ENCODE measurements around the gene VSX1. TPM values are rescaled to one million over a fixed set of nuclear protein-coding genes. Genes with fewer than 3 reads are reported as not detected.

Gene VSX1
- total RNA-seq, 1 donor from 2014 or later = not detected

DNA sequence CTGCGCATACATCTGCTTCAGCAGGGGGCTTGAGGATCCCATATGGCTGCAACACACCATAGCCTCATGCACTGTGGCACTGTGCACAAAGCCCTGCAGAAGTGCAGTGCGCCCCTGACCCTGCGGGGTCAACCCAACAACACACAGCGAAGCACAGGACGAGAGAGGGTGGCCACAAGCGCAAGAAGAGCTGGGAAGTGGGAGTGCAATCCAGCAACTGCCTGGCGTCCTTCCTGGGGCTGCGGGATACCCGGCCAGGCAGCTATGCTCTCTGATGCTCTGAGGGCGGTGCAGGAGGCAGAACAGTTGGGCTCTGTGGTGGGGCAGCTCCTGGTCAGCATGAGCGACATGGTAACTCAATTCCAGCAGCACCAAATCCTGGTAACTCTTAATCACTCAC, 18.4 kb downstream of the VSX1 start:
- TF ChIP-seq, protein P1, sequence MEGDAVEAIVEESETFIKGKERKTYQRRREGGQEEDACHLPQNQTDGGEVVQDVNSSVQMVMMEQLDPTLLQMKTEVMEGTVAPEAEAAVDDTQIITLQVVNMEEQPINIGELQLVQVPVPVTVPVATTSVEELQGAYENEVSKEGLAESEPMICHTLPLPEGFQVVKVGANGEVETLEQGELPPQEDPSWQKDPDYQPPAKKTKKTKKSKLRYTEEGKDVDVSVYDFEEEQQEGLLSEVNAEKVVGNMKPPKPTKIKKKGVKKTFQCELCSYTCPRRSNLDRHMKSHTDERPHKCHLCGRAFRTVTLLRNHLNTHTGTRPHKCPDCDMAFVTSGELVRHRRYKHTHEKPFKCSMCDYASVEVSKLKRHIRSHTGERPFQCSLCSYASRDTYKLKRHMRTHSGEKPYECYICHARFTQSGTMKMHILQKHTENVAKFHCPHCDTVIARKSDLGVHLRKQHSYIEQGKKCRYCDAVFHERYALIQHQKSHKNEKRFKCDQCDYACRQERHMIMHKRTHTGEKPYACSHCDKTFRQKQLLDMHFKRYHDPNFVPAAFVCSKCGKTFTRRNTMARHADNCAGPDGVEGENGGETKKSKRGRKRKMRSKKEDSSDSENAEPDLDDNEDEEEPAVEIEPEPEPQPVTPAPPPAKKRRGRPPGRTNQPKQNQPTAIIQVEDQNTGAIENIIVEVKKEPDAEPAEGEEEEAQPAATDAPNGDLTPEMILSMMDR (IDR thresholded peaks at IDR 0.05) = no peak
- ChIA-PET POLR2A (interaction anchor here (1.5 kb wide), 1 partner anchor 27 kb away, joined by 4 read pairs; no protein-coding TSS in a partner anchor), CTCF (interaction anchor here (5.4 kb wide), 1 partner anchor 69 kb away, joined by 113 read pairs; the partner anchor contains the start of gene APMAP)
- peaks cover 31% of the 10 kb centered on the region for H3K4me1 Mint-ChIP-seq
- no peak overlapping the region for H3K4me3 Mint-ChIP-seq
- DNase-seq (no peak), ATAC-seq (ENCODE audit: low read depth) (no peak)
- H3K36me3 Mint-ChIP-seq (ENCODE audit: low read depth) = no peaks in the 10 kb centered on the region
- H3K27ac Mint-ChIP-seq = no peak overlapping the region
- no peaks in the 10 kb centered on the region for H3K9me3 Mint-ChIP-seq
- intact Hi-C loops (cut with micrococcal nuclease) = no loop called here
- H3K27me3 Mint-ChIP-seq = no peaks in the 10 kb centered on the region

GRCh38 chr20:25062841-25063240, 19.1 kb downstream of the VSX1 start:
- intact Hi-C loops (cut with micrococcal nuclease) = no loop called here

GRCh38 chr20:25061821-25062530, 20.0 kb downstream of the VSX1 start:
- H3K4me3 Mint-ChIP-seq = no peak overlapping the region
- TF ChIP-seq, protein P1 (IDR thresholded peaks at IDR 0.05) = no peak
- H3K27me3 Mint-ChIP-seq = no peaks in the 10 kb centered on the region
- intact Hi-C loops (cut with micrococcal nuclease) = no loop called here
- DNase-seq = no peak
- peaks cover 33% of the 10 kb centered on the region for H3K4me1 Mint-ChIP-seq
- POLR2A ChIA-PET = interaction anchor here (1.1 to 1.5 kb wide), 3 partner anchors 25 to 1704 kb away, joined by 3 to 4 read pairs (median 4); no protein-coding TSS in a partner anchor
- no peak for ATAC-seq (ENCODE audit: low read depth)
- no peaks in the 10 kb centered on the region for H3K9me3 Mint-ChIP-seq
- no peaks in the 10 kb centered on the region for H3K36me3 Mint-ChIP-seq (ENCODE audit: low read depth)
- CTCF ChIA-PET = interaction anchor here (5.4 kb wide), 1 partner anchor 67 kb away, joined by 113 read pairs; the partner anchor contains the start of gene APMAP
- H3K27ac Mint-ChIP-seq = no peak overlapping the region

More at GRCh38 chr20:25062841-25063240, 19.1 kb downstream of the VSX1 start:
- no peak overlapping the region for H3K4me3 Mint-ChIP-seq
- no peak overlapping the region for H3K27ac Mint-ChIP-seq
- no peak for ATAC-seq (ENCODE audit: low read depth)
- CTCF ChIA-PET = interaction anchor here (5.4 kb wide), 1 partner anchor 68 kb away, joined by 113 read pairs; the partner anchor contains the start of gene APMAP
- H3K27me3 Mint-ChIP-seq = no peaks in the 10 kb centered on the region
- H3K9me3 Mint-ChIP-seq = no peaks in the 10 kb centered on the region
- DNase-seq = no peak
- H3K4me1 Mint-ChIP-seq = peaks cover 31% of the 10 kb centered on the region
- POLR2A ChIA-PET = interaction anchor here (1.1 to 1.5 kb wide), 2 partner anchors 26 to 1705 kb away, joined by 3 to 4 read pairs; no protein-coding TSS in a partner anchor
- no peaks in the 10 kb centered on the region for H3K36me3 Mint-ChIP-seq (ENCODE audit: low read depth)
- TF ChIP-seq, protein P1 (IDR thresholded peaks at IDR 0.05) = no peak

DNA sequence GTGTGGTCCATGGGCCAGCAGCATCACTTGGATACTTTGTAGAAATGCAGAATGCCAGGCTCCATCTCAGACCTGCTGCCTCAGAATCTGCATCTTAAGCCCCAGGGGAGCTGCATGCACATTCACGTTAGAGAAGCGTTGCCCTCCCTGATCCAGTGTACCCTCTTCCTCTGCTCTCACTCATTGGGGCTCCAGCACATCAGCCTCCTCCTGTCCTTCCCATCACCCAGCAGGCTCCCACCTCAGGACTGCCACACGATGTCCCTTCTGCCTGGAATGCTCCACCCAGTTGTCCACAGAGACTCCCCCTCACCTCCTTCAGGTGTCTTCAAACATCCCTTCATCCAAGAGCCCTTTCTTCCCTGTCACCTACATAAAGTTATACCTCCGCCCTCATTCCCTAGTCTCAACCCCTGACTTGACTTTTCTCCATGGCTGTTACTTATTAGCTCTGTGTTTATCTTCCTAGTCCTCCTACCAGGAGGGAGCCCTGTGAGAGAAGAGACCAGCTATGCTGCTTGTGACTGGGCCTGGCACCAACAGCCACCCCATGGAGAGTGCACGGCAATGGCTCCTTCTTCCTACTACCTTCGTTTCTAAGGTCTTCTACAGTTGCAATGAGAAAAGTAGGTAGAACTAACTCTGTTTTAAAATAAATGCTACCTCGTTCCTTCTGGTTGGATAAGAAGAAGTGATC, 20.7 kb downstream of the VSX1 start:
- ChIA-PET POLR2A (interaction anchor here (1.2 kb wide), 1 partner anchor 67 kb away, joined by 4 read pairs; no protein-coding TSS in a partner anchor), CTCF (interaction anchor here (5.4 kb wide), 1 partner anchor 67 kb away, joined by 113 read pairs; the partner anchor contains the start of gene APMAP)
- TF ChIP-seq, protein P1 (IDR thresholded peaks at IDR 0.05) = no peak
- intact Hi-C loops (cut with micrococcal nuclease) = no loop called here
- H3K27me3 Mint-ChIP-seq = no peaks in the 10 kb centered on the region
- DNase-seq (no peak), ATAC-seq (ENCODE audit: low read depth) (no peak)
- no peaks in the 10 kb centered on the region for H3K9me3 Mint-ChIP-seq
- no peaks in the 10 kb centered on the region for H3K36me3 Mint-ChIP-seq (ENCODE audit: low read depth)
- H3K27ac Mint-ChIP-seq = no peak overlapping the region
- H3K4me3 Mint-ChIP-seq = no peak overlapping the region
- peaks cover 40% of the 10 kb centered on the region for H3K4me1 Mint-ChIP-seq

Measured in activated B cell treated with CpG ODN at 0.5 μM for 24 hours (primary cell).